ENCODE results near the gene KLHL8. TPM values are rescaled to one million over a fixed set of nuclear protein-coding genes. Genes with fewer than 3 reads are reported as not detected.

The KLHL8 gene
- total RNA-seq, 1 experiment from 2014 or later: 7.5 TPM

DNA sequence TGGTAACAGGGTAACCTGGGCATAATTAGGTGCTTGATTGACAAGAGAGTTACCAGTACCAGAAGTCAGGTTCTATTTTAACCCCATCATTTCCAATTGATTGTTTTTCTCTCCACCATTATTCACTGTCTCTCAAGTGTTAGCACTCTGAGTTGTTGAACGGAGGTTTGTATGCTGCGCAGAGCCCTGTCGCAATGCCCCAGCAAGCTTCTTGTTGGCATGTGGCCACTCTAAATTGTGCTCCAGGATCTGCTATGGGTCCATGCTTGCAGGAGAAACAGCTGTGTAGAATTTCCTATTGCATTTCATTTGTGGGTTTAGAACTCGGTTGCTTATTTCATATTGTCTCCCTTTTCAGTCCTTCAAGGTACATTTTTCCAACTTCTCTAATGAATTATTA is 98.2 kb downstream of the KLHL8 start:
- Histone ChIP-seq H3T11ph (ENCODE audit: low read length) (no peak overlapping the region), H2BK12ac (ENCODE audit: insufficient read length, low read depth, low read length) (no peak overlapping the region), H3K4ac (ENCODE audit: low read depth, low read length) (no peak overlapping the region), H3K23ac (ENCODE audit: insufficient read length, low read depth, low read length) (no peak overlapping the region), H3K56ac (ENCODE audit: insufficient read length, low read depth, low read length) (no peak overlapping the region), H3K4me2 (ENCODE audit: insufficient read depth, insufficient read length, low read length) (no peak overlapping the region), H3K27ac (ENCODE audit: insufficient read length, low read depth, low read length) (no peak overlapping the region), H3K23me2 (ENCODE audit: insufficient read length, low read depth, low read length, poor library complexity, severe bottlenecking) (peaks cover 3% of the 10 kb centered on the region), H2AK5ac (ENCODE audit: insufficient read length, low read length) (no peak overlapping the region), H2BK120ac (ENCODE audit: low read depth, low read length, poor library complexity, severe bottlenecking) (no peak overlapping the region), H4K20me1 (ENCODE audit: control insufficient read depth, insufficient read depth, insufficient read length) (no peaks in the 10 kb centered on the region), H4K91ac (ENCODE audit: insufficient read length, low read depth, low read length) (no peak overlapping the region), H4K5ac (ENCODE audit: insufficient read length, low read depth, low read length) (no peak overlapping the region), H2AFZ (ENCODE audit: low read length) (no peak overlapping the region), H3K79me1 (ENCODE audit: insufficient read depth, low read depth, low read length, poor library complexity, severe bottlenecking) (peaks cover 6% of the 10 kb centered on the region), H3K9me3 (ENCODE audit: control insufficient read depth, low read depth, low read length) (no peaks in the 10 kb centered on the region), H4K8ac (replicated peaks; ENCODE audit: insufficient read length, low read depth, low read length) (no peak overlapping the region), H3K4me1 (ENCODE audit: insufficient read depth, low read length) (no peaks in the 10 kb centered on the region; the same call in 1 of the 2 replicates), H3K14ac (ENCODE audit: insufficient read depth, low read length) (no peak overlapping the region), H2BK20ac (ENCODE audit: low read depth, low read length, poor library complexity, severe bottlenecking) (no peak overlapping the region), H3K9ac (ENCODE audit: extremely low read depth, insufficient read length, low read length) (no peak overlapping the region), H3K79me2 (ENCODE audit: insufficient read depth, low read length) (peaks cover 2% of the 10 kb centered on the region; the same call in 1 of the 2 replicates), H2BK15ac (ENCODE audit: low read depth, low read length) (no peak overlapping the region), H2BK5ac (ENCODE audit: insufficient read length, low read length) (no peak overlapping the region), H3K18ac (ENCODE audit: insufficient read length, low read depth, low read length) (no peak overlapping the region), H3K27me3 (ENCODE audit: insufficient read depth, low read length) (no peaks in the 10 kb centered on the region)
- WGBS (ENCODE audit: extremely low coverage, insufficient read length, low lambda C conversion rate): no CpG with 5 or more reads among the region's 4 CpGs
- Mint-ChIP-seq H3K4me3 (no peak overlapping the region), H3K27me3 (ENCODE audit: low read depth) (no peaks in the 10 kb centered on the region), H3K36me3 (ENCODE audit: insufficient read depth in 1 of 3, low read depth in 3 of 3) (peaks cover 14 to 56% (median 28%) of the 10 kb centered on the region in 3 experiments), H3K9me3 (no peaks in the 10 kb centered on the region), H3K4me1 (peaks cover 10% of the 10 kb centered on the region in 2 experiments), H3K27ac (no peak overlapping the region)
- TF ChIP-seq, protein P1, sequence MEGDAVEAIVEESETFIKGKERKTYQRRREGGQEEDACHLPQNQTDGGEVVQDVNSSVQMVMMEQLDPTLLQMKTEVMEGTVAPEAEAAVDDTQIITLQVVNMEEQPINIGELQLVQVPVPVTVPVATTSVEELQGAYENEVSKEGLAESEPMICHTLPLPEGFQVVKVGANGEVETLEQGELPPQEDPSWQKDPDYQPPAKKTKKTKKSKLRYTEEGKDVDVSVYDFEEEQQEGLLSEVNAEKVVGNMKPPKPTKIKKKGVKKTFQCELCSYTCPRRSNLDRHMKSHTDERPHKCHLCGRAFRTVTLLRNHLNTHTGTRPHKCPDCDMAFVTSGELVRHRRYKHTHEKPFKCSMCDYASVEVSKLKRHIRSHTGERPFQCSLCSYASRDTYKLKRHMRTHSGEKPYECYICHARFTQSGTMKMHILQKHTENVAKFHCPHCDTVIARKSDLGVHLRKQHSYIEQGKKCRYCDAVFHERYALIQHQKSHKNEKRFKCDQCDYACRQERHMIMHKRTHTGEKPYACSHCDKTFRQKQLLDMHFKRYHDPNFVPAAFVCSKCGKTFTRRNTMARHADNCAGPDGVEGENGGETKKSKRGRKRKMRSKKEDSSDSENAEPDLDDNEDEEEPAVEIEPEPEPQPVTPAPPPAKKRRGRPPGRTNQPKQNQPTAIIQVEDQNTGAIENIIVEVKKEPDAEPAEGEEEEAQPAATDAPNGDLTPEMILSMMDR (conservative IDR thresholded peaks at IDR 0.05): no peak
- DNase-seq: no peak
